Endothelial cell of umbilical vein (primary cell): Measurements from ENCODE around the gene GSPT2. TPM values are rescaled to one million over a fixed set of nuclear protein-coding genes. Genes with fewer than 3 reads are reported as not detected.

Experiments used
- BruUV-seq: library from RNA; stranded (reverse); fragments of 400-500 nt; replicated peaks from 2 replicates; lab custom pipeline; 2021; lab: Mats Ljungman, UMichigan
- CTCF ChIA-PET: fragments of 300-600, 350-600 bp; sonication (Branson Sonifier 250); formaldehyde crosslinking; loops from one replicate; lab custom pipeline; 2021; ENCODE audit warnings: antibody characterized with exemption, inconsistent platforms; lab: Charles Lee
- POLR2A ChIA-PET: fragments of 300-600, 350-600 bp; sonication (Branson Sonifier 250); formaldehyde crosslinking; loops from one replicate; lab custom pipeline; 2021; ENCODE audit warnings: antibody characterized with exemption, inconsistent platforms; lab: Charles Lee
- DNase-seq: peaks from one replicate; pipeline ENCODE4 v3.0.0-alpha.2; 2011; ENCODE audit warnings: low read depth, low spot score
- FAIRE-seq: peaks from 2 replicates; lab custom pipeline; 2011; peaks lifted over from hg19 to GRCh38; lab: Jason Lieb, UNC
- H2AFZ ChIP-seq: 2 replicates; pipeline ENCODE4 v1.6.0; 2012; ENCODE audit warnings: low read depth, low read length, control low read depth, inconsistent platforms
- H3K27ac ChIP-seq: 2 replicates; pipeline ENCODE4 v1.5.1; 2011; ENCODE audit warnings: low read depth, mild to moderate bottlenecking, control low read depth, low read length, moderate library complexity; ENCODE audit not compliant: insufficient read depth
- H3K27me3 ChIP-seq, 2 experiments: 2 replicates each; pipeline versions ENCODE4 v1.6.0 to v1.6.1; 2011; ENCODE audit warnings: low read length in 2 of 2, mixed read lengths in 1 of 2; ENCODE audit not compliant: control insufficient read depth in 2 of 2, insufficient read depth in 2 of 2
- H3K36me3 ChIP-seq, 2 experiments: 2 replicates in 1 of 2; 3 replicates in 1 of 2; pipeline ENCODE4 v1.5.1; 2011; ENCODE audit warnings: low read length in 2 of 2, mild to moderate bottlenecking in 1 of 2, moderate library complexity in 1 of 2; ENCODE audit not compliant: control insufficient read depth in 2 of 2, insufficient read depth in 2 of 2; ENCODE audit errors: extremely low read depth in 1 of 2
- H3K4me1 ChIP-seq: 3 replicates; pipeline ENCODE4 v1.5.1; 2011; ENCODE audit warnings: mild to moderate bottlenecking, low read length; ENCODE audit not compliant: control insufficient read depth, insufficient read depth; ENCODE audit errors: extremely low read depth
- H3K4me2 ChIP-seq: 2 replicates; pipeline ENCODE4 v1.6.1; 2011; ENCODE audit warnings: low read length, control low read depth, mixed read lengths; ENCODE audit not compliant: insufficient read depth
- H3K4me3 ChIP-seq, 3 experiments: fragments of 200-600 bp in 1 of 3; sonication (generic), shearing (Covaris generic) in 1 of 3; replicated peaks in 1 of 3; 2 replicates each; pipeline ENCODE4 v1.5.1; 2011 to 2016; ENCODE audit warnings: control low read depth in 3 of 3, low read length in 3 of 3, mild to moderate bottlenecking in 2 of 3, inconsistent platforms in 1 of 3, low read depth in 1 of 3, moderate library complexity in 1 of 3; ENCODE audit not compliant: insufficient read depth in 1 of 3
- H3K79me2 ChIP-seq: 2 replicates; pipeline ENCODE4 v1.6.0; 2012; ENCODE audit warnings: low read length, inconsistent platforms; ENCODE audit not compliant: control insufficient read depth, insufficient read depth
- H3K9ac ChIP-seq: replicated peaks from 2 replicates; pipeline ENCODE3; 2011; ENCODE audit warnings: low read length, control low read depth; ENCODE audit not compliant: insufficient read depth; ENCODE audit errors: extremely low read depth
- H3K9me1 ChIP-seq: replicated peaks from 3 replicates; pipeline ENCODE4 v1.6.0; 2011; ENCODE audit warnings: mild to moderate bottlenecking, low read length; ENCODE audit not compliant: control insufficient read depth, insufficient read depth; ENCODE audit errors: extremely low read depth
- H3K9me3 ChIP-seq: replicated peaks from 2 replicates; pipeline ENCODE4 v1.5.1; 2012; ENCODE audit warnings: low read length, inconsistent platforms; ENCODE audit not compliant: control insufficient read depth, insufficient read depth
- H4K20me1 ChIP-seq: replicated peaks from 2 replicates; pipeline ENCODE3; 2011; ENCODE audit warnings: mild to moderate bottlenecking, low read length; ENCODE audit not compliant: control insufficient read depth, insufficient read depth; ENCODE audit errors: extremely low read depth
- EZH2 ChIP-seq: IDR thresholded peaks from 2 replicates; pipeline ENCODE4 v1.6.1; 2012; ENCODE audit warnings: borderline replicate concordance, low read depth, mild to moderate bottlenecking, moderate library complexity, low read length, inconsistent platforms; ENCODE audit not compliant: severe bottlenecking
- FOS ChIP-seq: IDR thresholded peaks from 2 replicates; pipeline ENCODE4 v1.6.1; 2011; ENCODE audit warnings: mild to moderate bottlenecking, low read length, moderate library complexity, borderline replicate concordance; ENCODE audit not compliant: insufficient read depth
- GATA2 ChIP-seq: IDR thresholded peaks from 2 replicates; pipeline ENCODE4 v1.7.0; 2011; ENCODE audit warnings: low read depth, mild to moderate bottlenecking, moderate library complexity, mixed read lengths, low read length; ENCODE audit not compliant: insufficient read length, insufficient read depth
- JUN ChIP-seq: IDR thresholded peaks from 2 replicates; pipeline ENCODE4 v1.6.1; 2011; ENCODE audit warnings: borderline replicate concordance, low read depth; ENCODE audit not compliant: insufficient read length, insufficient read depth
- MYC ChIP-seq: IDR thresholded peaks from one replicate; pipeline ENCODE4 v1.6.1; 2011; ENCODE audit warnings: mild to moderate bottlenecking, low read depth, low read length
- POLR2A ChIP-seq: IDR thresholded peaks from 2 replicates; pipeline ENCODE4 v1.6.1; 2012; ENCODE audit warnings: low read depth, mild to moderate bottlenecking, control low read depth, low read length
- POLR2AphosphoS5 ChIP-seq: IDR thresholded peaks from 2 replicates; pipeline ENCODE4 v1.6.1; 2012; ENCODE audit warnings: low read depth, mild to moderate bottlenecking, control low read depth, low read length, moderate library complexity; ENCODE audit not compliant: insufficient read depth
- dilution Hi-C: fragments of 300-500 bp; cut with MboI; formaldehyde crosslinking; loops from one replicate; pipeline ENCODE4 v1.15.0; 2019; ENCODE audit warnings: low sequenced_read_pairs; ENCODE audit not compliant: extremely low pct_ligation_motif_present
- intact Hi-C: fragments of 100-400 bp; cut with micrococcal nuclease; formaldehyde crosslinking; loops from one replicate; pipeline ENCODE4 v1.10.0; 2022
- polyA plus RNA-seq, 4 experiments: library from polyadenylated mRNA; depleted of rRNA in 3 of 4; stranded (reverse) in 3 of 4; unstranded in 1 of 4; fragments of >200 nt; gene quantifications; 2 replicates each; pipeline versions ENCODE4 v1.2.1 to v1.2.3, GENCODE V29; 2011 to 2012; ENCODE audit warnings: missing spikeins in 1 of 4
- total RNA-seq: library from RNA; stranded (reverse); gene quantifications from 2 replicates; pipeline ENCODE4 v1.2.3, GENCODE V29; 2021
- TF ChIP-seq, protein P1 (sequence below): IDR thresholded peaks from 2 replicates; pipeline ENCODE4 v1.6.1; 2011; ENCODE audit not compliant: insufficient read depth, insufficient read length
- TF ChIP-seq, protein P2 (sequence below), 2 donors: IDR thresholded peaks; 1 replicate in 1 of 2; 2 replicates in 1 of 2; pipeline ENCODE4 v1.5.1; 2011; ENCODE audit warnings: low read length in 2 of 2, mild to moderate bottlenecking in 2 of 2, moderate library complexity in 2 of 2, control low read depth in 1 of 2, inconsistent platforms in 1 of 2, low read depth in 1 of 2; ENCODE audit not compliant: insufficient read depth in 1 of 2; ENCODE audit errors: extremely low read depth in 1 of 2

GSPT2 gene
- total and polyA plus RNA-seq, 2 donors (not counting 3 experiments of a cell fraction or from before 2014, with no cell fraction given), result 2.1 to 7.5 TPM

- no peaks in the 10 kb centered on the region for H3K79me2 ChIP-seq
- BruUV-seq, result no TSS peak
- TF ChIP-seq EZH2 (no peak), MYC (no peak), POLR2A (no peak), GATA2 (no peak), POLR2AphosphoS5 (no peak), JUN (no peak), FOS (no peak)
- TF ChIP-seq, protein P1, sequence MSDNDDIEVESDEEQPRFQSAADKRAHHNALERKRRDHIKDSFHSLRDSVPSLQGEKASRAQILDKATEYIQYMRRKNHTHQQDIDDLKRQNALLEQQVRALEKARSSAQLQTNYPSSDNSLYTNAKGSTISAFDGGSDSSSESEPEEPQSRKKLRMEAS, result no peak
- TF ChIP-seq, protein P2, sequence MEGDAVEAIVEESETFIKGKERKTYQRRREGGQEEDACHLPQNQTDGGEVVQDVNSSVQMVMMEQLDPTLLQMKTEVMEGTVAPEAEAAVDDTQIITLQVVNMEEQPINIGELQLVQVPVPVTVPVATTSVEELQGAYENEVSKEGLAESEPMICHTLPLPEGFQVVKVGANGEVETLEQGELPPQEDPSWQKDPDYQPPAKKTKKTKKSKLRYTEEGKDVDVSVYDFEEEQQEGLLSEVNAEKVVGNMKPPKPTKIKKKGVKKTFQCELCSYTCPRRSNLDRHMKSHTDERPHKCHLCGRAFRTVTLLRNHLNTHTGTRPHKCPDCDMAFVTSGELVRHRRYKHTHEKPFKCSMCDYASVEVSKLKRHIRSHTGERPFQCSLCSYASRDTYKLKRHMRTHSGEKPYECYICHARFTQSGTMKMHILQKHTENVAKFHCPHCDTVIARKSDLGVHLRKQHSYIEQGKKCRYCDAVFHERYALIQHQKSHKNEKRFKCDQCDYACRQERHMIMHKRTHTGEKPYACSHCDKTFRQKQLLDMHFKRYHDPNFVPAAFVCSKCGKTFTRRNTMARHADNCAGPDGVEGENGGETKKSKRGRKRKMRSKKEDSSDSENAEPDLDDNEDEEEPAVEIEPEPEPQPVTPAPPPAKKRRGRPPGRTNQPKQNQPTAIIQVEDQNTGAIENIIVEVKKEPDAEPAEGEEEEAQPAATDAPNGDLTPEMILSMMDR (IDR thresholded peaks at IDR 0.05; ENCODE audit: extremely low read depth in 1 of 2, insufficient read depth in 1 of 2, low read depth in 1 of 2, low read length in 2 of 2), result no peak
- no peaks in the 10 kb centered on the region for H4K20me1 ChIP-seq
- H3K9ac ChIP-seq, result no peak overlapping the region
- ChIA-PET POLR2A (no interaction called here), CTCF (no interaction called here)
- FAIRE-seq, result no peak
- intact Hi-C loops, result no loop called here
- H3K4me1 ChIP-seq, result no peaks in the 10 kb centered on the region
- no peaks in the 10 kb centered on the region for H3K9me1 ChIP-seq
- H3K9me3 ChIP-seq, result no peaks in the 10 kb centered on the region
- H3K4me2 ChIP-seq, result no peak overlapping the region
- H3K4me3 ChIP-seq, result no peak overlapping the region
- H2AFZ ChIP-seq, result no peak overlapping the region
- no peak overlapping the region for H3K27ac ChIP-seq
- no peaks in the 10 kb centered on the region for H3K27me3 ChIP-seq
- dilution Hi-C loops, result no loop called here
- no peaks in the 10 kb centered on the region for H3K36me3 ChIP-seq
- no peak for DNase-seq
Observed at GRCh38 chrX:51694254-51694653, 49.0 kb upstream of the GSPT2 start.
